Endothelial cell of umbilical vein (primary cell): ENCODE measurements around the gene KL. TPM values are rescaled to one million over a fixed set of nuclear protein-coding genes. Genes with fewer than 3 reads are reported as not detected.

ENCODE experiments used
- BruUV-seq: library from RNA; stranded (reverse); fragments of 400-500 nt; replicated peaks from 2 replicates; lab custom pipeline; 2021; lab: Mats Ljungman, UMichigan
- CTCF ChIA-PET: fragments of 300-600, 350-600 bp; sonication (Branson Sonifier 250); formaldehyde crosslinking; loops from one replicate; lab custom pipeline; 2021; ENCODE audit warnings: antibody characterized with exemption, inconsistent platforms; lab: Charles Lee
- POLR2A ChIA-PET: fragments of 300-600, 350-600 bp; sonication (Branson Sonifier 250); formaldehyde crosslinking; loops from one replicate; lab custom pipeline; 2021; ENCODE audit warnings: antibody characterized with exemption, inconsistent platforms; lab: Charles Lee
- DNase-seq: peaks from one replicate; pipeline ENCODE4 v3.0.0-alpha.2; 2011; ENCODE audit warnings: low read depth, low spot score
- FAIRE-seq: peaks from 2 replicates; lab custom pipeline; 2011; peaks lifted over from hg19 to GRCh38; lab: Jason Lieb, UNC
- H2AFZ ChIP-seq: 2 replicates; pipeline ENCODE4 v1.6.0; 2012; ENCODE audit warnings: low read depth, low read length, control low read depth, inconsistent platforms
- H3K27ac ChIP-seq: 2 replicates; pipeline ENCODE4 v1.5.1; 2011; ENCODE audit warnings: low read depth, mild to moderate bottlenecking, control low read depth, low read length, moderate library complexity; ENCODE audit not compliant: insufficient read depth
- H3K27me3 ChIP-seq, 2 experiments: 2 replicates each; pipeline versions ENCODE4 v1.6.0 to v1.6.1; 2011; ENCODE audit warnings: low read length in 2 of 2, mixed read lengths in 1 of 2; ENCODE audit not compliant: control insufficient read depth in 2 of 2, insufficient read depth in 2 of 2
- H3K36me3 ChIP-seq, 2 experiments: 2 replicates in 1 of 2; 3 replicates in 1 of 2; pipeline ENCODE4 v1.5.1; 2011; ENCODE audit warnings: low read length in 2 of 2, mild to moderate bottlenecking in 1 of 2, moderate library complexity in 1 of 2; ENCODE audit not compliant: control insufficient read depth in 2 of 2, insufficient read depth in 2 of 2; ENCODE audit errors: extremely low read depth in 1 of 2
- H3K4me1 ChIP-seq: 3 replicates; pipeline ENCODE4 v1.5.1; 2011; ENCODE audit warnings: mild to moderate bottlenecking, low read length; ENCODE audit not compliant: control insufficient read depth, insufficient read depth; ENCODE audit errors: extremely low read depth
- H3K4me2 ChIP-seq: 2 replicates; pipeline ENCODE4 v1.6.1; 2011; ENCODE audit warnings: low read length, control low read depth, mixed read lengths; ENCODE audit not compliant: insufficient read depth
- H3K4me3 ChIP-seq, 3 experiments: fragments of 200-600 bp in 1 of 3; sonication (generic), shearing (Covaris generic) in 1 of 3; replicated peaks in 1 of 3; 2 replicates each; pipeline ENCODE4 v1.5.1; 2011 to 2016; ENCODE audit warnings: control low read depth in 3 of 3, low read length in 3 of 3, mild to moderate bottlenecking in 2 of 3, inconsistent platforms in 1 of 3, low read depth in 1 of 3, moderate library complexity in 1 of 3; ENCODE audit not compliant: insufficient read depth in 1 of 3
- H3K79me2 ChIP-seq: 2 replicates; pipeline ENCODE4 v1.6.0; 2012; ENCODE audit warnings: low read length, inconsistent platforms; ENCODE audit not compliant: control insufficient read depth, insufficient read depth
- H3K9ac ChIP-seq: replicated peaks from 2 replicates; pipeline ENCODE3; 2011; ENCODE audit warnings: low read length, control low read depth; ENCODE audit not compliant: insufficient read depth; ENCODE audit errors: extremely low read depth
- H3K9me1 ChIP-seq: replicated peaks from 3 replicates; pipeline ENCODE4 v1.6.0; 2011; ENCODE audit warnings: mild to moderate bottlenecking, low read length; ENCODE audit not compliant: control insufficient read depth, insufficient read depth; ENCODE audit errors: extremely low read depth
- H3K9me3 ChIP-seq: replicated peaks from 2 replicates; pipeline ENCODE4 v1.5.1; 2012; ENCODE audit warnings: low read length, inconsistent platforms; ENCODE audit not compliant: control insufficient read depth, insufficient read depth
- H4K20me1 ChIP-seq: replicated peaks from 2 replicates; pipeline ENCODE3; 2011; ENCODE audit warnings: mild to moderate bottlenecking, low read length; ENCODE audit not compliant: control insufficient read depth, insufficient read depth; ENCODE audit errors: extremely low read depth
- CTCF ChIP-seq, 2 donors: IDR thresholded peaks; 1 replicate in 1 of 2; 2 replicates in 1 of 2; pipeline ENCODE4 v1.5.1; 2011; ENCODE audit warnings: low read length in 2 of 2, mild to moderate bottlenecking in 2 of 2, moderate library complexity in 2 of 2, control low read depth in 1 of 2, inconsistent platforms in 1 of 2, low read depth in 1 of 2; ENCODE audit not compliant: insufficient read depth in 1 of 2; ENCODE audit errors: extremely low read depth in 1 of 2
- EZH2 ChIP-seq: IDR thresholded peaks from 2 replicates; pipeline ENCODE4 v1.6.1; 2012; ENCODE audit warnings: borderline replicate concordance, low read depth, mild to moderate bottlenecking, moderate library complexity, low read length, inconsistent platforms; ENCODE audit not compliant: severe bottlenecking
- FOS ChIP-seq: IDR thresholded peaks from 2 replicates; pipeline ENCODE4 v1.6.1; 2011; ENCODE audit warnings: mild to moderate bottlenecking, low read length, moderate library complexity, borderline replicate concordance; ENCODE audit not compliant: insufficient read depth
- GATA2 ChIP-seq: IDR thresholded peaks from 2 replicates; pipeline ENCODE4 v1.7.0; 2011; ENCODE audit warnings: low read depth, mild to moderate bottlenecking, moderate library complexity, mixed read lengths, low read length; ENCODE audit not compliant: insufficient read length, insufficient read depth
- JUN ChIP-seq: IDR thresholded peaks from 2 replicates; pipeline ENCODE4 v1.6.1; 2011; ENCODE audit warnings: borderline replicate concordance, low read depth; ENCODE audit not compliant: insufficient read length, insufficient read depth
- MAX ChIP-seq: IDR thresholded peaks from 2 replicates; pipeline ENCODE4 v1.6.1; 2011; ENCODE audit not compliant: insufficient read depth, insufficient read length
- MYC ChIP-seq: IDR thresholded peaks from one replicate; pipeline ENCODE4 v1.6.1; 2011; ENCODE audit warnings: mild to moderate bottlenecking, low read depth, low read length
- POLR2A ChIP-seq: IDR thresholded peaks from 2 replicates; pipeline ENCODE4 v1.6.1; 2012; ENCODE audit warnings: low read depth, mild to moderate bottlenecking, control low read depth, low read length
- POLR2AphosphoS5 ChIP-seq: IDR thresholded peaks from 2 replicates; pipeline ENCODE4 v1.6.1; 2012; ENCODE audit warnings: low read depth, mild to moderate bottlenecking, control low read depth, low read length, moderate library complexity; ENCODE audit not compliant: insufficient read depth
- dilution Hi-C: fragments of 300-500 bp; cut with MboI; formaldehyde crosslinking; loops from one replicate; pipeline ENCODE4 v1.15.0; 2019; ENCODE audit warnings: low sequenced_read_pairs; ENCODE audit not compliant: extremely low pct_ligation_motif_present
- intact Hi-C: fragments of 100-400 bp; cut with micrococcal nuclease; formaldehyde crosslinking; loops from one replicate; pipeline ENCODE4 v1.10.0; 2022
- polyA plus RNA-seq, 4 experiments: library from polyadenylated mRNA; depleted of rRNA in 3 of 4; stranded (reverse) in 3 of 4; unstranded in 1 of 4; fragments of >200 nt; gene quantifications; 2 replicates each; pipeline versions ENCODE4 v1.2.1 to v1.2.3, GENCODE V29; 2011 to 2012; ENCODE audit warnings: missing spikeins in 1 of 4
- total RNA-seq: library from RNA; stranded (reverse); gene quantifications from 2 replicates; pipeline ENCODE4 v1.2.3, GENCODE V29; 2021

Gene KL
- total and polyA plus RNA-seq, 2 donors (not counting 3 experiments of a cell fraction or from before 2014, with no cell fraction given), result 0.01 to 0.07 TPM

GRCh38 chr13:33026489-33027152 lies 10.4 kb downstream of the KL start:
- CTCF ChIA-PET, result no interaction called here
- Histone ChIP-seq H3K27me3 (peaks cover 19 to 41% of the 10 kb centered on the region in 2 experiments), H3K79me2 (no peaks in the 10 kb centered on the region), H3K4me3 (no peak overlapping the region), H4K20me1 (no peaks in the 10 kb centered on the region), H3K9me1 (no peaks in the 10 kb centered on the region), H3K9ac (no peak overlapping the region), H2AFZ (no peak overlapping the region), H3K4me1 (no peaks in the 10 kb centered on the region), H3K4me2 (no peak overlapping the region), H3K27ac (no peak overlapping the region), H3K36me3 (no peaks in the 10 kb centered on the region), H3K9me3 (no peaks in the 10 kb centered on the region)
- TF ChIP-seq FOS (no peak), EZH2 (no peak), CTCF (IDR thresholded peaks at IDR 0.05; ENCODE audit: extremely low read depth in 1 of 2, insufficient read depth in 1 of 2, low read depth in 1 of 2, low read length in 2 of 2) (no peak), GATA2 (no peak), POLR2AphosphoS5 (no peak), POLR2A (no peak), MAX (no peak), MYC (no peak), JUN (no peak)
- DNase-seq, result no peak
- POLR2A ChIA-PET, result no interaction called here
- no TSS peak for BruUV-seq
- intact Hi-C loops (no loop called here), dilution Hi-C loops (no loop called here)
- no peak for FAIRE-seq
